ENCODE data around the gene MBD3.
"Not testable (repeated sequence)": the region's sequence is repeated elsewhere in the genome, so short reads cannot be mapped to it uniquely, and the experiment has no call there.

MBD3 gene

GRCh38 chr19:1592755-1593500 is at the start of gene MBD3:
MBD3 (minus strand) TSS chr19:1592865; CDS start chr19:1592631, 234 bp downstream.
- DNase-seq, result peak; percentile 89

GRCh38 chr19:1640893-1641448 is 48.3 kb upstream of the MBD3 start:
- DNase-seq, result not testable (repeated sequence)

- DNase-seq, result no peak
Observed at GRCh38 chr19:1636325-1637236, 43.9 kb upstream of the MBD3 start.

- no peak for DNase-seq
Observed at GRCh38 chr19:1634938-1635243, 42.2 kb upstream of the MBD3 start.

GRCh38 chr19:1634242-1634937 is 41.7 kb upstream of the MBD3 start:
- no peak for DNase-seq

GRCh38 chr19:1633269-1633826 is 40.7 kb upstream of the MBD3 start:
- no peak for DNase-seq

GRCh38 chr19:1632462-1633268 is 40.0 kb upstream of the MBD3 start:
- no peak for DNase-seq

GRCh38 chr19:1631557-1632100 is 39.0 kb upstream of the MBD3 start:
- no peak for DNase-seq

GRCh38 chr19:1630811-1631210 is 38.1 kb upstream of the MBD3 start:
- no peak for DNase-seq

- no peak for DNase-seq
Observed at GRCh38 chr19:1630012-1630411, 37.3 kb upstream of the MBD3 start.

GRCh38 chr19:1629256-1629808 is 36.7 kb upstream of the MBD3 start:
- no peak for DNase-seq

GRCh38 chr19:1627194-1627593 is 34.5 kb upstream of the MBD3 start:
- no peak for DNase-seq

- DNase-seq, result no peak
Observed at GRCh38 chr19:1626417-1627010, 33.8 kb upstream of the MBD3 start.

GRCh38 chr19:1624458-1624857 is 31.8 kb upstream of the MBD3 start:
- DNase-seq, result peak; percentile 41

GRCh38 chr19:1622541-1622940 is 29.9 kb upstream of the MBD3 start:
- no peak for DNase-seq

- DNase-seq, result no peak
Observed at GRCh38 chr19:1622007-1622406, 29.3 kb upstream of the MBD3 start.

GRCh38 chr19:1621574-1621973 is 28.9 kb upstream of the MBD3 start:
- DNase-seq, result no peak

GRCh38 chr19:1621021-1621420 is 28.4 kb upstream of the MBD3 start:
- DNase-seq, result no peak

GRCh38 chr19:1620502-1620901 is 27.8 kb upstream of the MBD3 start:
- DNase-seq, result no peak

- DNase-seq, result no peak
Observed at GRCh38 chr19:1619703-1620102, 27.0 kb upstream of the MBD3 start.

- DNase-seq, result no peak
Observed at GRCh38 chr19:1619094-1619439, 26.4 kb upstream of the MBD3 start.

Data from fibroblast of upper back skin (primary cell).